ENCODE data around the gene TAS1R2. TPM values are rescaled to one million over a fixed set of nuclear protein-coding genes. Genes with fewer than 3 reads are reported as not detected.

The TAS1R2 gene
- total and polyA plus RNA-seq, 2 of the 8 experiments (the other 6 are each of a cell fraction or from before 2014, with no cell fraction given) = not detected

DNA sequence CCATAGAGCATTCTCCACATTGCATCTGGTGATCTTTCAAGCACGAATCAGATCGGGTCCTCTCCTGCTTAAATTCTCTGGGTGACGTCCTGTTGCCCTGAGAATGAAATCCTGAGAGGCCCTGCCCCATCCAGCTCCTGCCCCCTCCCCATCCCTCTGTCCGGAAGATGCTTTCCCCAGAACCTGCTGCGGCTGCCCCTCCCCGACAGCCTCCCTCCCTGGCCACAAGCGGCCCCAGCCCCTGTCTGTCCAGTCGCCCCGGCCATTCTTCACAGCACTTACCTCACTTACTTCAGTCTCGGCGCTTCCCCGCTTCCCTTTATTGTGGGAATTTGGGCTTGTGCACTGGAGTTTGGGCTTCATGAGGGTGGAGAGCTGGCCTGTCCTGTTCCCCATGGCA lies 40.3 kb downstream of the TAS1R2 start:
- no peak overlapping the region for H4K91ac ChIP-seq (replicated peaks; ENCODE audit: insufficient read length, low read length)
- POLR2A ChIA-PET (ENCODE audit: partially characterized antibody) = interaction anchor here (1.4 to 1.5 kb wide), 2 partner anchors 16 to 222 kb away, joined by 3 read pairs; no protein-coding TSS in a partner anchor
- FAIRE-seq (no peak), DNase-seq (ENCODE audit: low read depth in 1 of 2, low spot score in 2 of 2) (no peak)
- H3K4me3 ChIP-seq (ENCODE audit: extremely low read depth in 1 of 4, insufficient read depth in 2 of 4, low read depth in 3 of 4, low read length in 4 of 4) = no peak overlapping the region
- no peak overlapping the region for H3K23ac ChIP-seq (ENCODE audit: insufficient read length)
- H3K9ac ChIP-seq (replicated peaks in 1 of 4; ENCODE audit: extremely low read depth in 1 of 4, low read depth in 3 of 4, low read length in 3 of 4) = no peak overlapping the region
- no peak overlapping the region; the same call in 1 of the 2 replicates for H3K18ac ChIP-seq (ENCODE audit: extremely low read depth, low read length)
- H2BK20ac ChIP-seq (ENCODE audit: low read length) = no peak overlapping the region
- H2AFZ ChIP-seq (ENCODE audit: low read length) = no peak overlapping the region
- no peak overlapping the region for H2AK5ac ChIP-seq (ENCODE audit: low read depth, low read length)
- no peak overlapping the region for H2BK12ac ChIP-seq (ENCODE audit: low read depth, low read length)
- H3K36me3 ChIP-seq (ENCODE audit: control insufficient read depth in 2 of 4, insufficient read depth in 4 of 4, low read length in 3 of 4) = no peaks in the 10 kb centered on the region
- no peak overlapping the region for H2BK5ac ChIP-seq (ENCODE audit: low read depth, low read length)
- WGBS, 2 experiments (ENCODE audit: extremely low coverage in 1 of 2, insufficient coverage in 1 of 2, insufficient read length in 1 of 2, insufficient replicate concordance in 2 of 2, low coverage in 1 of 2, low lambda C conversion rate in 2 of 2, missing lambda C conversion rate in 1 of 2) = 60% methylated on average over 11 of the region's 12 CpGs; no CpG with 5 or more reads in 1 of the 2 experiments
- H3K79me2 ChIP-seq (ENCODE audit: control insufficient read depth in 1 of 2, insufficient read depth in 2 of 2, low read length in 2 of 2) = no peaks in the 10 kb centered on the region
- H4K20me1 ChIP-seq (replicated peaks in 1 of 2; ENCODE audit: control insufficient read depth in 1 of 2, insufficient read depth in 2 of 2, low read length in 2 of 2) = peaks cover 0 to 4% of the 10 kb centered on the region in 2 experiments
- no peak overlapping the region for H3K4ac ChIP-seq (replicated peaks; ENCODE audit: insufficient read length, low read depth, low read length)
- CTCF ChIA-PET (ENCODE audit: partially characterized antibody) = interaction anchor here (0.6 to 9.2 kb wide), 15 partner anchors 9 to 223 kb away, joined by 3 to 132 read pairs (median 5); no protein-coding TSS in a partner anchor
- 0 out of 2 replicates have a peak overlapping the region, but pooled peaks have one; percentile 30 for H4K8ac ChIP-seq (ENCODE audit: extremely low read depth, insufficient read depth, low read length)
- H3K27ac ChIP-seq (ENCODE audit: low read depth, low read length) = no peak overlapping the region
- H3K56ac ChIP-seq (replicated peaks; ENCODE audit: insufficient read length, low read depth, low read length) = no peak overlapping the region
- peaks cover 0 to 19% (median 15%) of the 10 kb centered on the region in 4 experiments; a peak in 6 of 7 replicates for H3K27me3 ChIP-seq (replicated peaks in 1 of 4; ENCODE audit: control insufficient read depth in 3 of 4, extremely low read depth in 1 of 4, insufficient read depth in 3 of 4, low read length in 3 of 4)
- H3K14ac ChIP-seq (ENCODE audit: insufficient read length) = no peak overlapping the region
- H3K9me3 ChIP-seq (ENCODE audit: insufficient read depth in 2 of 2, low read depth in 1 of 2, low read length in 1 of 2) = no peaks in the 10 kb centered on the region
- H3K4me2 ChIP-seq (ENCODE audit: insufficient read depth in 1 of 2, low read depth in 2 of 2, low read length in 2 of 2) = no peak overlapping the region
- H3K79me1 ChIP-seq (ENCODE audit: low read depth, low read length) = no peaks in the 10 kb centered on the region
- H4K5ac ChIP-seq (ENCODE audit: insufficient read length, low read depth, low read length) = no peak overlapping the region
- no peak overlapping the region for H2BK120ac ChIP-seq (replicated peaks; ENCODE audit: low read depth, low read length)
- H3K4me1 ChIP-seq (replicated peaks in 1 of 4; ENCODE audit: control insufficient read depth in 3 of 4, insufficient read depth in 4 of 4, low read length in 3 of 4) = peaks cover 3 to 10% (median 5%) of the 10 kb centered on the region in 4 experiments; a peak in 5 of 7 replicates
- peak overlapping the region; percentile 81; the same call in 1 of the 2 replicates for H2BK15ac ChIP-seq (ENCODE audit: low read length)
- H3K23me2 ChIP-seq (ENCODE audit: low read depth, low read length) = no peaks in the 10 kb centered on the region; the same call in 1 of the 2 replicates
- TF ChIP-seq RFX5 (IDR thresholded peaks at IDR 0.05; ENCODE audit: borderline replicate concordance, low read depth, low read length) = no peak
- TF ChIP-seq KDM4A (IDR thresholded peaks at IDR 0.05; ENCODE audit: low read depth, low read length, severe bottlenecking) = no peak
- TF ChIP-seq TAF1 (IDR thresholded peaks at IDR 0.05; ENCODE audit: low read depth, low read length) = no peak
- no peak for TF ChIP-seq MAFK (IDR thresholded peaks at IDR 0.05; ENCODE audit: low read depth, low read length)
- TF ChIP-seq SIRT6 (IDR thresholded peaks at IDR 0.05; ENCODE audit: low read length) = no peak
- no peak for TF ChIP-seq EGR1 (IDR thresholded peaks at IDR 0.05; ENCODE audit: borderline replicate concordance, low read depth, low read length)
- TF ChIP-seq EP300 (IDR thresholded peaks at IDR 0.05; ENCODE audit: borderline replicate concordance in 1 of 2, low read depth in 2 of 2, low read length in 2 of 2) = no peak
- TF ChIP-seq SRF (IDR thresholded peaks at IDR 0.05; ENCODE audit: low read depth, low read length) = no peak
- no peak for TF ChIP-seq POU5F1 (IDR thresholded peaks at IDR 0.05; ENCODE audit: low read depth, low read length)
- TF ChIP-seq, protein P1, sequence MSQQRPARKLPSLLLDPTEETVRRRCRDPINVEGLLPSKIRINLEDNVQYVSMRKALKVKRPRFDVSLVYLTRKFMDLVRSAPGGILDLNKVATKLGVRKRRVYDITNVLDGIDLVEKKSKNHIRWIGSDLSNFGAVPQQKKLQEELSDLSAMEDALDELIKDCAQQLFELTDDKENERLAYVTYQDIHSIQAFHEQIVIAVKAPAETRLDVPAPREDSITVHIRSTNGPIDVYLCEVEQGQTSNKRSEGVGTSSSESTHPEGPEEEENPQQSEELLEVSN (IDR thresholded peaks at IDR 0.05) = no peak
- TF ChIP-seq, protein P2, sequence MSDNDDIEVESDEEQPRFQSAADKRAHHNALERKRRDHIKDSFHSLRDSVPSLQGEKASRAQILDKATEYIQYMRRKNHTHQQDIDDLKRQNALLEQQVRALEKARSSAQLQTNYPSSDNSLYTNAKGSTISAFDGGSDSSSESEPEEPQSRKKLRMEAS (IDR thresholded peaks at IDR 0.05) = no peak
- TF ChIP-seq GTF2F1 (IDR thresholded peaks at IDR 0.05; ENCODE audit: borderline replicate concordance, low read depth, low read length) = no peak
- TF ChIP-seq SAP30 (IDR thresholded peaks at IDR 0.05; ENCODE audit: insufficient read depth, insufficient replicate concordance, low read length) = no peak
